HTERT RPE-1 (cell line): ENCODE measurements around the gene GRIK3.

Experiments
- in situ Hi-C: fragments of 300-500 bp; cut with MboI; formaldehyde crosslinking; loops from 4 replicates; pipeline ENCODE4 v1.14.3; 2020; ENCODE audit warnings: low sequenced_read_pairs

Gene GRIK3

DNA sequence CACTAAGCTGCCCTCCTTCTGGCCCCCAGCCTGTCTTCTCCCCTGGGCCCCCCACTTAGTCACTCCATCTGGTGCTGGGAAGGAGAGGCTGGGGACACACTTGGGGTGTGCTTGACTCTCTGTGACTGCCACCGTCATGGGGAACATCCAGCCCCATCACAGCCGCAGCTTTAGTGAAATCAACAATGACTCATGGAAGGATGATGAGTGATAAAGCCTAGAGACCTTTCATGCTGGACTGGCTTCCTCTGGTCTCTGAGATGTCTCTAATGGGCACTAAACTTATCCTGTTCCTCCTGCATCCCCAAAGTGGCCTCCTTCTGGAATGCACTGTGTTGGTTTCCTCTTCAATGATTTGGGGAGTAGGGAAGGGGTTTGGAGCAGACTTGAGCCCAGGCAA lies 172.9 kb downstream of the GRIK3 start:
- in situ Hi-C loops, result no loop called here

DNA sequence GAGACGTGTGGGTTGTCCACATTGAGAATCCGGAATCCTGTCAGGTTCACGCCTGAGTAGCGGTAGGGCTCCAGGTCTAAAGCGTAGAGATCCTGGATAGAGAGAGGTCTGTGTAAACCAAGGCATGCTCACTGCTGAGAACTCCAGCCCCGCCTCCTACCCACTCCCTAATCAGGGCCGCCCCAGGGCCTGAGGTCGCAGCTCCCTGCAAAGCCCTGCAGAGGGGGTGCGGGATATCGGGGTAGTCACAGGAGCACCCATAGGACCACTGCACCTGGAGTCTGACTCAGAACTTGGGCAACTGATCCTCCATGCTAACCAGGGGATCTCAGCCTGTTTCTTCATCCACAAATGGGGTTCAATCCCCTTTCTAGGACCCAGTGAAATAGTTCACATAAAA lies 174.4 kb downstream of the GRIK3 start:
- in situ Hi-C loops, result no loop called here

DNA sequence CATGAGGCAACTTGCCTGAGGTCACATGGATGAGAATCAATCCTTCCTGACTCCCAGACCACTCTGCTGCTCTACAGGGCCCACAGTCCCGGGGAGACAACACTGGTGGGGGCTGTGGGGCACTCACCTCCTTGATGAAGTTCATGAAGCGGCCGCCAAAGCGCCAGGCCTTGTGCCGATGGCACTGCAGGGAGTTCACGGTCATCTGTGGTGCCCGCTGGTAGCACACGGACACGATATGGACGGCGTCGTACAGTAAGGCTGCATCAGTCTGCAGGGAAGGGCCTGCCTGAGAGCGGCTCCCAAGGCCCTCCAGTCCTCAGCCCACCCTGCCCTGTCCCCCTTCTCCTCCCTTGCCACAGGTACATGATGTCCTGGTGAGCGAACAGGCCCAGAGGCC lies 175.3 kb downstream of the GRIK3 start:
- in situ Hi-C loops, result no loop called here

DNA sequence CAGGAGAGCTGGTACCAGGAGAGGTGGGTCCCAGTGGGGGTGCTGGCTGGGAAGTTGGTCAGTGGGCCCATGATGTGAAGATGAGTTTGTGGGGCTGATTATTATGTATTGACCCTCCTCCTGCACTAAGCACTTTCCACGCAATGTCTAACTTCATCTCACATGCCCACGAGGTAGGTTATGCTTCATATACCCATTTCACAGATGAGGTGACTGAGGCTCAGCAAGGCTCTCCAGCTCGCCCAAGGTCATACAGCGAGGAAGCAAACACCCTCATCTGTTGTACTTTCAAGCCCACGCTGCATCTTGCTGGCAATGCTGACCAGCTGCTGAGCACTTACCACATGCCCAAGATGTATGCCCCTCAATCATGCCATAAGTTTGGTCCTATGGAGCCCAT lies 175.8 kb downstream of the GRIK3 start:
- in situ Hi-C loops, result no loop called here

DNA sequence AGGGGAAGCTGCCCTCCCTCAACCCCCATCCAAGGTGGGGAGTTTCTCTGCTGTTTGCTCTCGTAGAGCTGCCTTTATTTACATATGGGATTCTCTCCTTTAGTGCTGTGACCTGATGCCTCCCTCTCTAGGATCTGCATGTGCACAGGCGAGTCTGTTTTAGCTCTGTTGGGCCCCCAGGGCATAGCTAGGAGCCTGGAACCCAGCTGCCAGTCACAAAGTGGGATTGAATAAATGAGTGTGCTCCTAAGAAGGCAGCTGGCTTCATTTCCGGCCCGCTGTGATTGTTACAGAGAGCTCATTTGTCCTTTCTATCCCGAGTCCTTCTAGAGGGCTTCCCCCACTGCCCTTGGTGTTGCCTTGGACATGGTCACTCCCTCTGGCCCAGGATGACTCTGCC lies 176.6 kb downstream of the GRIK3 start:
- in situ Hi-C loops, result no loop called here

DNA sequence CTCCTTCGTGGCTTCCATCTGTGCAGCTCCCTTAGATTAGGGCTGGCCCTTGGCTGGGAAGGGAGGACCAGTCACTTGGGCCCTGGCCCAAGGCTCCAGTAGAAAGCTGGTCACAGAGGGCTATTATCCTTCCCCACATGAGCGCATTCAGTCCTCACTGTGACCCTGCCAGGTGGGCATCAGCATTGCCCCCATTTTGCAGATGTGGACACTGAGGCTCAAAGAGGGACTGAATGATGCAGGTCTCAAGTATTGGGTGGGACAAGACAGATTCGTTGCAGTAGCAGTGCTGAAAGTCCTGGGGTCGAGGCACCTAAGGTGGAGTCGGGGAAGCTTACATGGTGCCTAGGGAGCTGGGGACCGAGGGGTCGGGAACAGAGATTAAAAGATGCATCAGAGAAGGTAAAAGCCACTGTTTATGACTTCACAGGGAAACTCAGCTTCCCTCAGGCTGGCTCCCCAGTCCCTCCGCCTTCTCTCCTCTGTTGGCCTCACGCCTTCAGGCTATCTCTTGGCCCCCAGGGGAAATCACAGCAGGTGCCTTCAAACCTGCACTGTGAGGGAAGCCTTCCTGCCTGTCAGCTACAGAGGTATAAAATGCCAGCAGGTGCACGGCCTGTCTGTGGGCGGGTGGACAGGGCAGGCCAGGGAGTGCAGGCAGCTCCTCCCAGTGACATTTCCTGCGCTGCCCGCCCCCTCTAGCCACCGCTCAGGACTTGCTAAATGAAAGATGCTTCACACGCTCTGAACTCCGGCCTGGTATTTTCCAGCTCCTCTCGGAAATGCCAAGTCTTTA lies 178.4 kb downstream of the GRIK3 start:
- in situ Hi-C loops, result no loop called here

DNA sequence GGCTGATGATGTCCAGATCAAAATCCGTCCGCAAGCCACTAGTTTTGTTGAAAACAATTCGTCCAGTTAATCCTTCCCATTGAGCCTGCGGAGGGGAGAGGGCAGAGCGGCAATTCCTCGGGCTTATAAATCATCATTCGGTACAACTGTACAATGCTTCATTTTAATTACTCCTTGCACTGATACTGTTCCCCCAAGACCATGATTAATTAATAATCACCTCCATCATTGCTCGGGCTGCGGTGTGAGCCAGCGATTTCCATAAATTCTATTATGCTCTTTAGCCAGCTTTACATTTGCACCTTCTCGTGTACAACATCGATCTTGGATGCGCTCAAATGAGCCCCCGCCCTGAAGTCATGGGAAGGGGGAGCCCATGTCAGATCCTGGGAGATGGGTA lies 180.7 kb downstream of the GRIK3 start:
- in situ Hi-C loops, result no loop called here

DNA sequence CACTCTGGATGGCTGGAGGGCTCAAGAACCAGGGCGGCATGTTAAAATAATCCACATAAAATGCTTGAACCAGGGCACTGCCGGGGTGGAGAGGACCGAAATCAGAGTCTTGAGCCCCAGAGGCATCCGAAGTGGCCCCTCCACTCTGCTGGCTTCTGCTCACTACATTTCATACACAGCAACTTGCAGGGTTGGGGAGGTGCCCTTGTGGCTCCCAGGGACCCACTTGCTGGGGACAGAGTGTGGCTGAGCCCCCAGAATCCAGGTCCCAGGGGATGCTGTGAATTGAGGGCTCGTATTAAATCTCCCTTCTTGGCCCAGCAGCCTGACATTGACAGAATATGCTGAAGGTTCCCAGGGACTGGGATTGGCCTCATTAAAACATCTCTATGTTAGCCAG lies 181.7 kb downstream of the GRIK3 start:
- in situ Hi-C loops, result no loop called here

DNA sequence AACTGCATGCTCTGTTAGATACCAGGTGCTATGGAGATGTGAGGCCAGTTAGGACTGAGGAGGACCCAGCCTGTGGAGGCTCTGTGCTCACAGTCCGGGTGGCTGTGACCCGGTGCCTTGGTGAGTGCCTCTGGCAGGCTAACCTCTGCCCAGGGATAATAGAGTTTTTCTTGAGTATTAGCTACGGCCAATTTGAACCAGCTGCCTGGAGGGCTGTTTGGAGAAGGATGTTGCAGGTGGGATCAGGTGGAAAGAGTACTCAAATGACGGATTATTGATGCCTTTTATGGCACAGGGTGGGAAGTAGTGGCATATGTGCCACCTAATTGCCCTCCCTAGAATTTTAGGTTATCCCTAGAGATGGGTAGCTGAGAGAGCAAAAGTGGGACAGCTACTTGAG lies 182.7 kb downstream of the GRIK3 start:
- in situ Hi-C loops, result no loop called here

DNA sequence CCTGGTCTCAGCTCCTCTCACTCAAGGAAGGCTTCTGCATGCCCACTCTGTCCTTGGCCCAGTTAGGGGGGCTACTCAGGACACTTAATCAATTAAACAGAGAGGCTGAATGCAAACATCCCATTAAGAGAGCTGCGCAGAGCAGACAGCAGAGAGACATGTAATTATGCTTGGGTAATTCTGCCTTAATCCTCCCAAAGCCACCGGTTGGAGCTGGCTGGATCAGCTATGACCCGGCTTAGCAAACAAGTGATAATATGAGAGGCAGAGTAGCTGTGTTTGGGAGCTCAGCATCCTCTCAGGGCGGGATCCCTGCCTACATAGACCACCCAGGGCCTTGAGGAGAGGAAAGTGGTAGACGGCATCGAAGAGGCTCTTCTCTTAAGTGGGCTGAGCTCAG lies 183.2 kb downstream of the GRIK3 start:
- in situ Hi-C loops, result no loop called here

DNA sequence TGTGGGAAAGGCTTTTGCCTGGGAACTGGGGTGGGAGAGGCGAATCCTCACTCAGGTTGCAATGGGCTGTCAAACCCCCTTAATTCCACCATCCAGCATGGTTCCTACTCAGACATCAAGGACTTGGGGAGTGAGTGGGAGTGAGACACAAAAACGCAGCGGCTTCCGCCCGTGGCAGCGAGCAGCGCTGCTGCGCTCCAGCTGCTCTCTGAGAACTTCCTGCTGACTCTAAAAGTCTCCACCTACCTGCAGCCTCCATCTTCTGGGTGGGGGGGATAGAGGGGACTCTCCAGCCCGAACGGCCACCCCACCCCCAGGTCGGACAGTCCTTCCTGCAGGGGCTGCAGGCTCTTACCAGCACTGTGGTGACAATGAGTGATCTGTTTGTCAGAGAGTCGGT lies 184.4 kb downstream of the GRIK3 start:
- in situ Hi-C loops, result no loop called here

DNA sequence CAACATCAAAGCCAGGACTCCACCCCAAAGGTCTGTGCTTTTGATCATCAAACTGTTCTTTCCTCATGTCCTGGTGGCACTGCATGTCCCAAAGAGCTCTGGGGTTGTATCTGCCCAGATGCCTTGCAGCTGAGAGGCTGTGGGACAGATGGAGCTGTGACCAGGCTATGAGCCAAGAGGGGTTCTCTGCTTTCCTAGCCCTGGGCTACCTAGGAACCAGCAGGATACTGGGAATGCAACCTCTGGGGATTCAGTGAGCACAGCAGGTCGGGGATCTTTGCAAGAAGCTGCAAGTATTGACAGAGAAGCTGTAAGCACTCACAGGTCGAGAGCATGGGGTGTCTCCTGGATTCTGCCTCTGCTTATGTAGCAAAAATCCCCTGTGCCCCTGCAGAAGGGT lies 186.6 kb downstream of the GRIK3 start:
- in situ Hi-C loops, result no loop called here

DNA sequence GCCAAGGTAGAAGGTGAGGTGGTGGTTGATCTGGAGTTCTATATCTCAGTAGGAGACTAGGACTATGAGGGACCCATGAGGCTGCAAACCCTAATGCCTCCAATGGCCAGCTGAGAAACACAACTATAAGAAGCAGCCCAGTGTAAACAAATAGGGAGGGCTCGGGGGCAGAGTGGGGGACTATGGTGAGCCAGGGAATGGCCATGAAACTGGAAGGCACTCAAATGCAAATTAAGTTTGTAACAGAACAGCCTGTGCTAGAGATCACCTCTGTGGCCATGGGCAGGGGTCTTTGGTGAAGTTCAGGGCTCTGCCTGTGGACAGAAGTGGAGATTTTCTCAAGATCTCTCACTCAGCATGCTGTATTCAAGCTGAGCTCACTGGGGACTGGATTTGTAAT lies 187.1 kb downstream of the GRIK3 start:
- in situ Hi-C loops, result no loop called here

DNA sequence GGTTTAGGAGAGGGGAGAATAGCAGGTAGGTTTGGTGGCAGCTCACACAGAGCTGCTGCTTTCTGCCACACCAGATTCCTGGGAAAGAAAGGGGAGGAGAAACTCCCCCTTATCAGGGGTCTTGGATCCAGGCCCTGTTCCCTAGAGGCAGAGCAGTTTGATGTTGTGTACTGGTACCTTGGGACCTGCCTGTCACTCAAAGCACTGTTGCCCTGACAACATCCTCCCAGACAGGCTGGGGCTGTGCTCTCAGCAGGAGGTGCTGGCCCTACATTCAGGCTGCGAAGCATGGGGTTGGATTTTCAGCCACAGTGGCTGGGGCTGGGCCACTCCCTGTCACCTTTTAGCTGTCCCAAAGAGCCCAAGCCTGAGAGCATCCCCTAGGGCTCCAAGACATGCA lies 188.0 kb downstream of the GRIK3 start:
- in situ Hi-C loops, result no loop called here

DNA sequence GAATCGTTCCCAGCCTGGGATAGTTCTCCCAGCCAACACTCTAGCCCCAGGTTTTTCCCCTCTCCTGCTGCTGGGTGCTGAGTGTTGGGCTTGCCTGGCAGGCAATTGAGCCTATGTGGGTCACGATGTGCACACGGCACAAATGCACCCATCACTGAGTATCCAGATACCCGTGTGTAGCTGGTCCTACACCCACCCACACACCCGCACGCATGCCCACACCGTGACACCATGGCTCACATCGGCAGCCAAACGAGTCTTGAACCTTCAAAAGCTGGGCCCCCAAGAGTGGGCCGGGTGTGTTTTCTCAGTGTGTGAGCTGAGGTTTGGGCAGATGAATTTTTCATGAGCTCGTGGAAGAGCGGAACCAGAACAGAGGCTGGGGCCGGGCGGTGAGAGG lies 188.5 kb downstream of the GRIK3 start:
- in situ Hi-C loops, result no loop called here

DNA sequence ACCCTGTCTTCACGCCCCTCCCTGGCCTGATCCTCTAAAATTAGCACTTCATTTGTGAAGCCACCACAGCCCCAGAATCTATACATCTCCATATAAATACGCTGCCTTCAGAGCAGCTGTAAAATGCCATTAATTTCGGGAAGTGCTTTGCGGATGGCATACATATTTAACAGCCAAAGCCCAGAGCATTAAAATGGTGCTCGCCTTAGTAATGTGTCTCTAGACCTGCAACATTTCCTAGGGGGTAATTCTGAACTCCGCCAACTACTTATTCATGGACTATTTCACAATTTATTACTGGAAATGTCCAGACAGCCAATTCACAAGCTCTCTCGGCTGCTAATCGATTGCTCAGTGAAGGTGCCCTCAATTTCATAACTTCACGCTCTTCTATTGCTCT lies 189.4 kb downstream of the GRIK3 start:
- in situ Hi-C loops, result no loop called here

DNA sequence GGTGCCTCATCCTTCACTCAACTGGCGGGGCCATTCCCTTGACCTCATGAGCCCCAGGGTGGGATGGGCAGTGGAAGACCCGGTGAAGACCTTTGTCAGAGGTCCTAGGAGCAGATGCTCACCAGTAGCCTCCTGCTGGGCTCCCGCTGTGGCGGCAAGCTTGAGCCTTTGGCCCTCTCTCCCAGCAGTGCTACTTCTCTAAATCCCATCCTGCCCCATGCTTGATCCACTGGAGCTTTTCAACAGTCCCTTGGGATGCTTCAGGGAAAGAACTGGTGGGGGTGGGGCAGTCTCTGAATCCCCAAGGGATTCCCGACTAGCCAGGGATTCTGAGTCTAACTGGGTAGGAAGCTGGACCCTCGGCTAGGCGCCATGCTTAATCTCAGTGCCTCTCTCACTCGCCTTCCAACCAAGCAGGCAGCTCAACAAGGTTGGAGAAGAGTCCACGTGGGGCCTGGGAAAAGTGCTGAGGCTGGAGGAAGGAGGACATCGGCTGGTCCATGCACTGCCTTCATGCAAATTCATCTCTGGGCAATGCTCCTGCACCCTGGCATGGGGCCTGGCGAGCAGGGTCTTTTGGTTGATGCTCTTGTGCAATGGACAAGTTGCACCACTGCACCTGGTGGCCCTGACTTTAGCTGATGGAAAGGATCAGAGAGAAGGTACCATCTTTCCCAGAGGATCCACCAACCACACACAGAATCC lies 190.3 kb downstream of the GRIK3 start:
- in situ Hi-C loops, result no loop called here

DNA sequence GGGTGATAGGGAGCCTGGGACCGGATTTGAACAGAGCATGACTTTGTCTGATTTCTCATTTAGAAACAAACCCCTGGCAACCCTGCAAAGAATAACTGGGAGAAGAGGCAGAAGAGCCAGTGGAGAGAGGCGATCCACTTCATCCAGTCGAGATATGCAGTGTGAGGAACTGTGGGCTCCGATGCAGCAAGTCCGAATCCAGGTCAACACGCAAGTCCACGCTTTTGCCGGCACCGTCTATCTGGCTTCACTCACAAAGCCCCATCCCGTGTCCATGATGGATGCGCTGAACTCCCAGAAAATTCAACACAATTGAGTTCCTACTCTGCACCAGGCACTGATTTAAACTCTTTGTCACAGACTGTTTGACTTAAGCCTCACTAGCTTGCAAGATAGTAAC lies 191.3 kb downstream of the GRIK3 start:
- in situ Hi-C loops, result no loop called here

DNA sequence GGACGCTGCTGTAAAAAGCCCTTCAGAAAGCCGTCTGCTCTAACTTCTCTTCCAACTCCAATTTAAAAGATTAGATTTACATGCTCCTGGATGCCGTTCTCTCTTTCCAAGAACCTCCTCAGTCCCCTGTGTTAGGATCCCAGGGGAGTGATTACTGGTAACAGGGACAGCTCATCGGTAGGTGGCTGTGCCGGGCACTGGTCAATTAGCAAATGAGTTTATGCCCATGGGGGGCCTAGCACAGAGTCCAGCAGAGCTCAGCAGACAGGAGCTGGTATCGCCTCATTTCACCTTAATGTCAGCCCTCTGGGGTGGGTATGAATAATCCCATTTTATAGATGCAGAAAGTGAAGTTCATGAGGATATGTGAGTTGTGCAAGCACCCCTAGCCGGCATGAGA lies 191.9 kb downstream of the GRIK3 start:
- in situ Hi-C loops, result no loop called here

DNA sequence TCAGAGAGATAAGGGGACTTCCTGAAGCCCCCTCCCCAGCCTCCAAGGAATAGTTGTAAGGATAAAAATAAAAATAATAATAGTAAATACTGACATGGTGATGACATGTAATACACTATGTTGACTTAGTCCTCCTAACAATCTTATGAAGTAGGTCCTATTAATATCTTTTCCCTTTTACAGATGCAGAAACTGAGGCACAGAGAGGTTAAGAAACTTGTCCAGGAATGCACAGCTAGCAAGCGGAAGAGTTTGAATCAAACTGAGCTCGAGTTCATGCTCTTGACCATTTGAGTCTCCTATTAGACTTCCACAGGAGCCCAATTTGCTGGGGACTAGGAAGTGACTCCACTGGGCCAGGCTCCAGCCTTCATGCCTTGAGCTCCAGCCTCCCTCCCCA lies 194.8 kb downstream of the GRIK3 start:
- in situ Hi-C loops, result no loop called here

DNA sequence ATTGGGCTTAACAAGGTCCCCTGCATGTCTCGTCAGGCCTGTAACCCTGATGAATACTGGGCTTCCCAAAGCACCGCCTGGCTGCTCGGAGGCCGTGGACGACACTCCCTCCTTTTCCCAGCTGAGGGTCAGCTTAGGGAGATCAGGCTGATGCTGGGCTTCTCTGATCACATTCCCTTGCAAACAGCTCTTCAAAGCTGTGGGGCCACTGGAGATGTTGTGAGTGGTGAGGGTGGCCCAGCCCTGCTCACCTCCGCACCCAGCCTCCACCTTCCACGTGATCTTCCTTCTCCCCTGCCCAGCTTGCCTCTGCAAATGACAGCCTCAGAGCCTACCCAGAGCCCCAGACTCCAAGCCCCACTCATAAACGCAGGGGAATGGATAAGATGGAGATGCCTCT lies 195.4 kb downstream of the GRIK3 start:
- in situ Hi-C loops, result no loop called here

DNA sequence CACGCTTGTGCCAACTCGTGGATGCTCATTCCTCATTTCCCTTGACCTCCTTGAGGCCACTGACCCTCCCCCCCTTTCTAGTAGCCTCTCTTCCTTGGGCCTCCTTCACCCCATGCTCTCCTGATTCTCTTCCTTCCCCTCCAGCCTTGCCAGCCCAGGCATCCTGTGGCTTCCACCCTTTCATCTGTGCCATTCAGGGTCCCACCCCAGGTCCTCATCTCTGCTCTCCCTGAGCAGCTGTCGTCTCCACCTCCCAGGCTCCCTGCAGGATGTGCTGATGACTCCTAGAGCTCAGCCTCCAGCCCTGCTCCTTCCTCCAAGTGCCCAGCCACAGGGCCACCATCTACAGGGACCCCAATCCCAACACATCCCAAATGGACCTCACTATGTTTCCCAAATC lies 197.4 kb downstream of the GRIK3 start:
- in situ Hi-C loops, result no loop called here
